Measurements from ENCODE around the gene ELFN1. TPM values are rescaled to one million over a fixed set of nuclear protein-coding genes. Genes with fewer than 3 reads are reported as not detected.

The ELFN1 gene
- total and polyA plus RNA-seq, 2 donors (not counting 3 experiments of a cell fraction or from before 2014, with no cell fraction given): 0.37 to 1.0 TPM

DNA sequence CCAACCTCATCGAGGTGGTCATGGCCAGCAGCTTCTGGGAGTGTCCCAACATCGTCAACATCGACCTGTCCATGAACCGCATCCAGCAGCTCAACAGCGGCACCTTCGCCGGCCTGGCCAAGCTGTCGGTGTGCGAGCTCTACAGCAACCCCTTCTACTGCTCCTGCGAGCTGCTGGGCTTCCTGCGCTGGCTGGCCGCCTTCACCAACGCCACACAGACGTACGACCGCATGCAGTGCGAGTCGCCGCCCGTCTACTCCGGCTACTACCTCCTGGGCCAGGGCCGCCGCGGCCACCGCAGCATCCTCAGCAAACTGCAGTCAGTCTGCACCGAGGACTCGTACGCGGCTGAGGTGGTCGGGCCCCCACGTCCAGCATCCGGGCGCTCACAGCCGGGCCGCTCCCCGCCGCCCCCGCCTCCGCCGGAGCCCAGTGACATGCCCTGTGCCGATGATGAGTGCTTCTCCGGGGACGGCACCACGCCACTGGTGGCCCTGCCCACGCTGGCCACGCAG is 75.0 kb downstream of the ELFN1 start:
- dilution Hi-C loops (cut with MboI; ENCODE audit: extremely low pct_ligation_motif_present, low sequenced_read_pairs): no loop called here
- Histone ChIP-seq H3K27me3 (ENCODE audit: control insufficient read depth in 2 of 2, insufficient read depth in 2 of 2, low read length in 2 of 2) (peaks cover 0 to 2% of the 10 kb centered on the region in 2 experiments), H3K9me1 (replicated peaks; ENCODE audit: control insufficient read depth, extremely low read depth, insufficient read depth, low read length) (no peaks in the 10 kb centered on the region), H3K36me3 (ENCODE audit: control insufficient read depth in 2 of 2, extremely low read depth in 1 of 2, insufficient read depth in 2 of 2, low read length in 2 of 2) (no peaks in the 10 kb centered on the region), H3K4me2 (ENCODE audit: insufficient read depth, low read length) (no peak overlapping the region), H4K20me1 (replicated peaks; ENCODE audit: control insufficient read depth, extremely low read depth, insufficient read depth, low read length) (no peaks in the 10 kb centered on the region), H3K9me3 (replicated peaks; ENCODE audit: control insufficient read depth, insufficient read depth, low read length) (no peaks in the 10 kb centered on the region), H2AFZ (ENCODE audit: low read depth, low read length) (no peak overlapping the region), H3K4me1 (ENCODE audit: control insufficient read depth, extremely low read depth, insufficient read depth, low read length) (peaks cover 15% of the 10 kb centered on the region), H3K27ac (ENCODE audit: insufficient read depth, low read depth, low read length) (no peak overlapping the region), H3K4me3 (replicated peaks in 1 of 3; ENCODE audit: insufficient read depth in 1 of 3, low read depth in 1 of 3, low read length in 3 of 3) (no peak overlapping the region), H3K79me2 (ENCODE audit: control insufficient read depth, insufficient read depth, low read length) (no peaks in the 10 kb centered on the region), H3K9ac (replicated peaks; ENCODE audit: extremely low read depth, insufficient read depth, low read length) (no peak overlapping the region)
- DNase-seq (ENCODE audit: low read depth, low spot score) (no peak), FAIRE-seq (no peak)
- intact Hi-C loops (cut with micrococcal nuclease): no loop called here
- CTCF ChIA-PET: no interaction called here
- no peak for TF ChIP-seq JUN (IDR thresholded peaks at IDR 0.05; ENCODE audit: borderline replicate concordance, insufficient read depth, insufficient read length, low read depth)
- no peak for TF ChIP-seq POLR2A (IDR thresholded peaks at IDR 0.05; ENCODE audit: low read depth, low read length)
- TF ChIP-seq MYC (IDR thresholded peaks at IDR 0.05; ENCODE audit: low read depth, low read length): no peak
- TF ChIP-seq FOS (IDR thresholded peaks at IDR 0.05; ENCODE audit: borderline replicate concordance, insufficient read depth, low read length): no peak
- no peak for TF ChIP-seq MAX (IDR thresholded peaks at IDR 0.05; ENCODE audit: insufficient read depth, insufficient read length)
- TF ChIP-seq POLR2AphosphoS5 (IDR thresholded peaks at IDR 0.05; ENCODE audit: insufficient read depth, low read depth, low read length): no peak
- no TSS peak for BruUV-seq (replicated peaks)
- POLR2A ChIA-PET: no interaction called here

- Histone ChIP-seq H3K27ac (ENCODE audit: insufficient read depth, low read depth, low read length) (no peak overlapping the region), H3K9ac (replicated peaks; ENCODE audit: extremely low read depth, insufficient read depth, low read length) (no peak overlapping the region), H3K4me2 (ENCODE audit: insufficient read depth, low read length) (no peak overlapping the region), H3K4me3 (replicated peaks in 1 of 3; ENCODE audit: insufficient read depth in 1 of 3, low read depth in 1 of 3, low read length in 3 of 3) (no peak overlapping the region), H3K79me2 (ENCODE audit: control insufficient read depth, insufficient read depth, low read length) (no peaks in the 10 kb centered on the region), H2AFZ (ENCODE audit: low read depth, low read length) (no peak overlapping the region), H3K9me3 (replicated peaks; ENCODE audit: control insufficient read depth, insufficient read depth, low read length) (no peaks in the 10 kb centered on the region), H3K4me1 (ENCODE audit: control insufficient read depth, extremely low read depth, insufficient read depth, low read length) (peaks cover 15% of the 10 kb centered on the region), H4K20me1 (replicated peaks; ENCODE audit: control insufficient read depth, extremely low read depth, insufficient read depth, low read length) (no peaks in the 10 kb centered on the region), H3K36me3 (ENCODE audit: control insufficient read depth in 2 of 2, extremely low read depth in 1 of 2, insufficient read depth in 2 of 2, low read length in 2 of 2) (no peaks in the 10 kb centered on the region), H3K9me1 (replicated peaks; ENCODE audit: control insufficient read depth, extremely low read depth, insufficient read depth, low read length) (no peaks in the 10 kb centered on the region), H3K27me3 (ENCODE audit: control insufficient read depth in 2 of 2, insufficient read depth in 2 of 2, low read length in 2 of 2) (peaks cover 0 to 3% of the 10 kb centered on the region in 2 experiments)
- ChIA-PET POLR2A (no interaction called here), CTCF (interaction anchor here (0.5 to 1.0 kb wide), 2 partner anchors 12 to 364 kb away, joined by 3 to 4 read pairs; no protein-coding TSS in a partner anchor)
- TF ChIP-seq JUN (IDR thresholded peaks at IDR 0.05; ENCODE audit: borderline replicate concordance, insufficient read depth, insufficient read length, low read depth): no peak
- no peak for TF ChIP-seq EZH2 (IDR thresholded peaks at IDR 0.05; ENCODE audit: borderline replicate concordance, low read depth, low read length, severe bottlenecking)
- no peak for TF ChIP-seq GATA2 (IDR thresholded peaks at IDR 0.05; ENCODE audit: insufficient read depth, insufficient read length, low read depth, low read length)
- TF ChIP-seq FOS (IDR thresholded peaks at IDR 0.05; ENCODE audit: borderline replicate concordance, insufficient read depth, low read length): no peak
- TF ChIP-seq, protein P1, sequence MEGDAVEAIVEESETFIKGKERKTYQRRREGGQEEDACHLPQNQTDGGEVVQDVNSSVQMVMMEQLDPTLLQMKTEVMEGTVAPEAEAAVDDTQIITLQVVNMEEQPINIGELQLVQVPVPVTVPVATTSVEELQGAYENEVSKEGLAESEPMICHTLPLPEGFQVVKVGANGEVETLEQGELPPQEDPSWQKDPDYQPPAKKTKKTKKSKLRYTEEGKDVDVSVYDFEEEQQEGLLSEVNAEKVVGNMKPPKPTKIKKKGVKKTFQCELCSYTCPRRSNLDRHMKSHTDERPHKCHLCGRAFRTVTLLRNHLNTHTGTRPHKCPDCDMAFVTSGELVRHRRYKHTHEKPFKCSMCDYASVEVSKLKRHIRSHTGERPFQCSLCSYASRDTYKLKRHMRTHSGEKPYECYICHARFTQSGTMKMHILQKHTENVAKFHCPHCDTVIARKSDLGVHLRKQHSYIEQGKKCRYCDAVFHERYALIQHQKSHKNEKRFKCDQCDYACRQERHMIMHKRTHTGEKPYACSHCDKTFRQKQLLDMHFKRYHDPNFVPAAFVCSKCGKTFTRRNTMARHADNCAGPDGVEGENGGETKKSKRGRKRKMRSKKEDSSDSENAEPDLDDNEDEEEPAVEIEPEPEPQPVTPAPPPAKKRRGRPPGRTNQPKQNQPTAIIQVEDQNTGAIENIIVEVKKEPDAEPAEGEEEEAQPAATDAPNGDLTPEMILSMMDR (IDR thresholded peaks at IDR 0.05; ENCODE audit: extremely low read depth in 1 of 2, insufficient read depth in 1 of 2, low read depth in 1 of 2, low read length in 2 of 2): no peak
- TF ChIP-seq POLR2A (IDR thresholded peaks at IDR 0.05; ENCODE audit: low read depth, low read length): no peak
- intact Hi-C loops (cut with micrococcal nuclease) (no loop called here), dilution Hi-C loops (cut with MboI; ENCODE audit: extremely low pct_ligation_motif_present, low sequenced_read_pairs) (no loop called here)
- FAIRE-seq (no peak), DNase-seq (ENCODE audit: low read depth, low spot score) (no peak)
- no TSS peak for BruUV-seq (replicated peaks)
Measured at GRCh38 chr7:1745576-1746490, 75.8 kb downstream of the ELFN1 start.

All from endothelial cell of umbilical vein (primary cell).